RWPE1 (cell line): Measurements from ENCODE around the gene MTCH1.
"Not testable (repeated sequence)": the region's sequence is repeated elsewhere in the genome, so short reads cannot be mapped to it uniquely, and the experiment has no call there.

Experiments used
- CTCF ChIA-PET: fragments of 350-600 bp; sonication (Branson Sonifier 250); formaldehyde crosslinking; extraction: SDS; loops from one replicate; lab custom pipeline; 2021; lab: Yijun Ruan, JAX
- POLR2A ChIA-PET: fragments of 400-600 bp; formaldehyde crosslinking; extraction: SDS; loops from one replicate; lab custom pipeline; 2020; ENCODE audit warnings: antibody characterized with exemption; ENCODE audit not compliant: low non-redundant PET; lab: Yijun Ruan, JAX
- DNase-seq: peaks from one replicate; pipeline ENCODE4 v3.0.0; 2012; ENCODE audit warnings: low spot score
- H3K27ac ChIP-seq: fragments of 450-650 bp; 2 replicates; pipeline ENCODE4 v1.5.1; 2017
- TF ChIP-seq, protein P1 (sequence below): fragments of 450-650 bp; conservative IDR thresholded peaks from 2 replicates; pipeline ENCODE4 v1.5.1; 2017; ENCODE audit warnings: low read depth, mild to moderate bottlenecking

Gene MTCH1

DNA sequence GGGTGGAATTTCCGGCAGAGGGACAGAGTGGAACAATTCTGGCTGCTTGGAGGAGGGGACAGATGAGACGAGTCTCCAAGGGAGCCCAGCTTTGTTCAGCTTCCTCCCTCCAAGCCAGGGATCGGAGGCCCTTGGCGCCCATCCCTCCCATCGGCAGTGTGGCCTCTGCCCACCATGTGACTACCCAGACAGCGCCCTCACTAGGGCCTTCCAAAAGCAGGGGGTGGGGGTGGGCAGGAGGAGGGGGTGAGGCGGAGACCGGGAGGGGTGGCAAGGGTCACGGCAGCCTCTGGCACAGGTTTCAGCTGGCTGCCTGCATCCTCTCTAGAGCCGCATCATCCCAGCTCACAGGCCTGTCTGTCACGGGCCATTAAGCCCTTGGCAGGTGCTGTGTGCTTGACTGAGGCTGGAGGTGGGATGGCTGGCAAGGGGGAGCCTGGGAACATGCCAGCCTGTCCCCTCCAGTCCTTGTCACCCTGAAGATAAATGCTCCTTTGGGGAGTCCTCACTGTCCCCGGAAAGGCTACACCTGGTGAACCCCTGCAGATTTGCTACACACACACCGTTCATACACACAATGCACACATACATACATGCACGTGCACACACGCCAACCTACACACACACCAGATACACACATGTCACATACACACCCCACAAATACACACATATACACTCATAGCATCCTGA, 13.2 kb upstream of the MTCH1 start:
- CTCF ChIA-PET: interaction anchor here (0.6 kb wide), 1 partner anchor 515 kb away, joined by 4 read pairs; no protein-coding TSS in a partner anchor
- TF ChIP-seq, protein P1, sequence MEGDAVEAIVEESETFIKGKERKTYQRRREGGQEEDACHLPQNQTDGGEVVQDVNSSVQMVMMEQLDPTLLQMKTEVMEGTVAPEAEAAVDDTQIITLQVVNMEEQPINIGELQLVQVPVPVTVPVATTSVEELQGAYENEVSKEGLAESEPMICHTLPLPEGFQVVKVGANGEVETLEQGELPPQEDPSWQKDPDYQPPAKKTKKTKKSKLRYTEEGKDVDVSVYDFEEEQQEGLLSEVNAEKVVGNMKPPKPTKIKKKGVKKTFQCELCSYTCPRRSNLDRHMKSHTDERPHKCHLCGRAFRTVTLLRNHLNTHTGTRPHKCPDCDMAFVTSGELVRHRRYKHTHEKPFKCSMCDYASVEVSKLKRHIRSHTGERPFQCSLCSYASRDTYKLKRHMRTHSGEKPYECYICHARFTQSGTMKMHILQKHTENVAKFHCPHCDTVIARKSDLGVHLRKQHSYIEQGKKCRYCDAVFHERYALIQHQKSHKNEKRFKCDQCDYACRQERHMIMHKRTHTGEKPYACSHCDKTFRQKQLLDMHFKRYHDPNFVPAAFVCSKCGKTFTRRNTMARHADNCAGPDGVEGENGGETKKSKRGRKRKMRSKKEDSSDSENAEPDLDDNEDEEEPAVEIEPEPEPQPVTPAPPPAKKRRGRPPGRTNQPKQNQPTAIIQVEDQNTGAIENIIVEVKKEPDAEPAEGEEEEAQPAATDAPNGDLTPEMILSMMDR: no peak
- DNase-seq: no peak
- H3K27ac ChIP-seq: peak overlapping the region; percentile 59; the same call in 1 of the 2 replicates
- POLR2A ChIA-PET: interaction anchor here (0.8 kb wide), 1 partner anchor 13 kb away, joined by 3 read pairs; the partner anchor contains the start of gene MTCH1

DNA sequence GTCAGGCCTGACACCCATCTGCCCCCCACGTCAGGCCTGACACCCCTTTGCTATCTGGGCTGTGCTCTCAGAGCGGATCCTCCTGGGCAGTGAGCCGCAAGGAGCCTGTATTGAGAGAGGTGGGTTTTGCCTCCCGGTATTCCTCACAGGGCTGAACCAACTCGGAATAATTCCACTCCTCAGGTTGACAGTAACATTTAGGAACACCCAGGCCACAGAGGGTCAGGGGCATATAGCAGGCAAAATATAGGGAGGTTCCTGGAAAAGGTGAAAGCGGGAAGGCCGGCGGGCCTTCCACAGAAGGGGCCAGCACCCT, 12.7 kb upstream of the MTCH1 start:
- ChIA-PET POLR2A (interaction anchor here (0.8 kb wide), 1 partner anchor 12 kb away, joined by 3 read pairs; the partner anchor contains the start of gene MTCH1), CTCF (no interaction called here)
- peak overlapping the region; percentile 59; the same call in 1 of the 2 replicates for H3K27ac ChIP-seq
- DNase-seq: no peak
- TF ChIP-seq, protein P1: no peak

DNA sequence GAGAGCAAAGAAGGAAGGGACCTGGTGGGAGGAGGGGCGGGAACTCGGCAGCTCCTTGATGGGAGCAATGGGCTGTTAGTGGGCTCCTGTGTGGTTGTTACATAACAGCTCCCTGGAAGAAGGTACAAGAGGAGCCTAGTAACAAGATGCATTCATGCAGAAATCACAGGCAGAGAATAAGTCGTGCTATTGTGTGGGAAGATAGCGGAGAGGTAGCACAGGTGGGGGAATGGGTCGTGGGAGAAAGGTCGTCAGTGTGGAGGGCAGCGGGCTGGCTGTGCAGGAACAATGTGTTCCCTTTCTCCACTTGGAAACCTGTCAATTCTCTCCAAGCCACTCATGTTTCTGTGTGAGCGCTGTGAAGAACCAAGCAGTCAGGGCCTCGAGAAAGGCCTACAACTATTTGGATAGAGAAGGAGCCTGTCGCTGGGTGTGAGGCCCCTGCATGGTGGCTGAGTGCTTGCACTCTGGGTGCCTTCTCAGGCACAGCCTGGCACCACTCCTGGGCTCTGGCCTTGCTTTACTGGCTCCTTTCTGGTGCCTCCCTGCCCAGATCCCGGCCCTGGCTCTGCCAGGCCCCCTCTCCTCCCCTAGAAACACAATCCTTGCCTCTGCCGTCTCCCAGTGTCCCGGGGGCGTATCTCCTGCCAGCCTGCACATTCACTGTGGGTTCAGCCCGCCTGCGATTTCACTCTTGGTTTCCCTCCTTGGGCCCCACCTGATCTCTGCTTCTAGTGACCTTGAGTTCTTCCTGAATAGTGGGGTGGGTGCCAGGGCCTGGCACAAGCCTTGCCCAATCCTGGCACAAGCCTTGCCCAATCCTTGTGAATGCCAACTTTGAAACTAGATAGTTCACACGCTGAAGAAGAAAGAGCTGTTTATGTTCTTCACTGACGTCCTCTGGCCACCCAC, 12.1 kb upstream of the MTCH1 start:
- no peak for DNase-seq
- ChIA-PET CTCF (no interaction called here), POLR2A (interaction anchor here (0.8 kb wide), 1 partner anchor 12 kb away, joined by 3 read pairs; the partner anchor contains the start of gene MTCH1)
- peak overlapping the region; percentile 59 for H3K27ac ChIP-seq
- TF ChIP-seq, protein P1: no peak

DNA sequence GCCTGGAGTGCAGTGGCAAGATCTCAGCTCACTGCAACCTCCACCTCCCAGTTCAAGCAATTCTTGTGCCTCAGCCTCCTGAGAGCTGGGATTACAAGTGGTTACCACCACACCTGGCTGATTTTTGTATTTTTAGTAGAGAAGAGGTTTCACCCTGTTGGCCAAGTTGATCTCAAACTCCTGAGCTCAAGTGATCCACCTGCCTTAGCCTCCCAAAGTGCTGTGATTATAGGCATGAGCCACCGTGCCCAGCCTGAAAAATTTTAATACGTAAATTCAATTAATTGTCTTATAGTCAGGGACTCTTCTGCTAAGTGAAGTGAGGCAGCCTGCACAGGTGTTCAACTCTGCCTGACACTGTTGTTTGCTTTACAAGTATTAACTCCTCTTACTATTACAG, 4.4 kb upstream of the MTCH1 start:
- DNase-seq, H3K27ac ChIP-seq, POLR2A ChIA-PET: not testable (repeated sequence)
- CTCF ChIA-PET: interaction anchor here (0.5 kb wide), 1 partner anchor 1713 kb away, joined by 3 read pairs; no protein-coding TSS in a partner anchor

DNA sequence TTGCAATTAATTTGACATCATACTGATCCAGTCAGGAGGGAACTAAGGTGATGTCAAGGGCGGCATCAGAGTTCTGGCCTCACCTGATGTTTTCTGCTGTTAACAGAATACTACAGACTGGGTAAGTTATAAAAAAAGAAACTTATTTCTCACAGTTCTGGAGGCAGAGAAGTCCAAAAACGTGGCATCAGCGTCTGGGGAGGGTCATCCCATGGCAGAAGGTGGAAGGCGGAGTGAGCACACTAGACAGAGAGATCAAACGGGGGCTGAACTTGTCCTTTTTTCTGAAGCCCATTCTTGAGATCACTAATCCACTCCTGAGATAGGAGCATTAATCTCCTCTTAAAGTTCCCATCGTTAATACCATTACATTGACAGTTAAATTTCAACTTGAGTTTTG, 3.3 kb upstream of the MTCH1 start:
- DNase-seq: no peak
- TF ChIP-seq, protein P1: no peak
- H3K27ac ChIP-seq: no peak overlapping the region
- POLR2A ChIA-PET: no interaction called here
- CTCF ChIA-PET: no interaction called here

DNA sequence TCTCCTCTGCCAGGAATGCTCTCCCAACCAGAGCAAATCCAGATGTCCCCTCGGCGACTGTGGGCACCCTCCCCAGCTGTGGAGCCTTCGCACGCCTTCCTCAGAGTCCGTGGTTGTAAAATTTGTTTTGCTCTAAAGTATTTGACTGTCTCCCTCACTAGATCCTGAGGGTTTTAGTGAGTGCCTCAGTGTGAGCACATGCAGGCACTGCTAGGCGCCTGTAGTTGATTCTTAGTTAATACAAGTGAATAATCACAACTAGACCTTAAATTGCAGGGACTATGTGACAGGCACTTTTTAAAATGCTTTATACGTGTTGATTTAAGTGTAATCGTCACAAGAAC, 680 bp upstream of the MTCH1 start:
- TF ChIP-seq, protein P1: no peak
- ChIA-PET CTCF (interaction anchor here (0.8 to 1.5 kb wide), 2 partner anchors 31 to 53 kb away, joined by 3 to 9 read pairs; no protein-coding TSS in a partner anchor), POLR2A (interaction anchor here (1.0 to 1.2 kb wide), 3 partner anchors 12 to 27 kb away, joined by 3 read pairs; no protein-coding TSS in a partner anchor)
- peak overlapping the region; percentile 80 for H3K27ac ChIP-seq
- DNase-seq: no peak
